A673 (cell line): ENCODE data around the gene MT2A.

ENCODE experiments used
- CTCF ChIP-seq: fragments of 300-800, 200-600 bp; sonication (generic); conservative IDR thresholded peaks from 2 replicates; pipeline ENCODE4 v1.5.1; 2017; ENCODE audit warnings: low read depth, mild to moderate bottlenecking, antibody characterized with exemption, low read length, moderate library complexity, mixed read lengths
- EZH2 ChIP-seq: fragments of 200-600 bp; sonication (generic); IDR thresholded peaks from 2 replicates; pipeline ENCODE4 v1.6.1; 2017; ENCODE audit warnings: borderline replicate concordance, low read depth, mild to moderate bottlenecking, mixed read lengths, antibody characterized with exemption, low read length; ENCODE audit not compliant: poor library complexity, severe bottlenecking

- TF ChIP-seq CTCF = no peak
- TF ChIP-seq EZH2 = no peak
These were observed 44.8 kb downstream of the MT2A start for GRCh38 chr16:56653218-56653617.
